Mesenchymal stem cell (in vitro differentiated cells and primary cell): ENCODE data around the gene CAVIN4.

Experiments used
- DNase-seq: peaks from one replicate; pipeline ENCODE4 v3.0.0-alpha.2; 2013
- H2AFZ ChIP-seq: one replicate; pipeline ENCODE4 v1.6.1; 2013; ENCODE audit warnings: low read depth, mild to moderate bottlenecking, control low read depth, inconsistent platforms, low read length, moderate library complexity
- H2AK5ac ChIP-seq: 2 replicates; pipeline ENCODE4 v1.6.1; 2013; ENCODE audit warnings: low read length, moderate library complexity, mild to moderate bottlenecking, inconsistent platforms; ENCODE audit not compliant: severe bottlenecking
- H2BK120ac ChIP-seq: one replicate; pipeline ENCODE4 v1.6.1; 2013; ENCODE audit warnings: low read depth, mild to moderate bottlenecking, inconsistent platforms, low read length, moderate library complexity
- H2BK12ac ChIP-seq, 2 experiments: one replicate each; pipeline ENCODE4 v1.6.1; 2013; ENCODE audit warnings: inconsistent platforms in 2 of 2, low read length in 2 of 2, mild to moderate bottlenecking in 2 of 2, moderate library complexity in 2 of 2, control low read depth in 1 of 2
- H2BK15ac ChIP-seq: one replicate; pipeline ENCODE4 v1.6.1; 2013; ENCODE audit warnings: mild to moderate bottlenecking, low read depth, inconsistent platforms; ENCODE audit not compliant: poor library complexity, severe bottlenecking
- H2BK5ac ChIP-seq: 2 replicates; pipeline ENCODE4 v1.6.1; 2013; ENCODE audit warnings: low read depth, mild to moderate bottlenecking, low read length, control low read depth, inconsistent platforms; ENCODE audit not compliant: poor library complexity, severe bottlenecking
- H3K14ac ChIP-seq, 2 experiments: one replicate each; pipeline ENCODE4 v1.6.1; 2013; ENCODE audit warnings: inconsistent platforms in 2 of 2, low read length in 2 of 2, control low read depth in 1 of 2, mild to moderate bottlenecking in 1 of 2, moderate library complexity in 1 of 2
- H3K18ac ChIP-seq, 2 experiments: one replicate each; pipeline ENCODE4 v1.6.1; 2013; ENCODE audit warnings: inconsistent platforms in 2 of 2, low read length in 2 of 2, control low read depth in 1 of 2, low read depth in 1 of 2, mild to moderate bottlenecking in 1 of 2
- H3K23ac ChIP-seq, 2 experiments: one replicate each; pipeline ENCODE4 v1.6.1; 2013; ENCODE audit warnings: inconsistent platforms in 2 of 2, low read length in 2 of 2, mild to moderate bottlenecking in 2 of 2, moderate library complexity in 2 of 2, control low read depth in 1 of 2
- H3K27ac ChIP-seq: 2 replicates; pipeline ENCODE4 v1.5.1; 2013; ENCODE audit warnings: mild to moderate bottlenecking, moderate library complexity, low read length, control low read depth, inconsistent platforms; ENCODE audit not compliant: poor library complexity, severe bottlenecking
- H3K27me3 ChIP-seq, 2 experiments: 2 replicates each; pipeline versions ENCODE4 v1.6.1 to v1.7.0; 2013; ENCODE audit warnings: low read length in 2 of 2, mild to moderate bottlenecking in 2 of 2, moderate library complexity in 2 of 2, control low read depth in 1 of 2, inconsistent platforms in 1 of 2; ENCODE audit not compliant: control insufficient read depth in 1 of 2, insufficient read depth in 1 of 2
- H3K36me3 ChIP-seq, 2 experiments: 2 replicates each; pipeline versions ENCODE4 v1.6.1 to v1.7.0; 2013; ENCODE audit warnings: low read length in 2 of 2, control low read depth in 1 of 2, inconsistent platforms in 1 of 2, low read depth in 1 of 2, mild to moderate bottlenecking in 1 of 2; ENCODE audit not compliant: insufficient read depth in 2 of 2, control insufficient read depth in 1 of 2
- H3K4ac ChIP-seq, 2 experiments: one replicate each; pipeline ENCODE4 v1.6.1; 2013; ENCODE audit warnings: inconsistent platforms in 2 of 2, low read length in 2 of 2, mild to moderate bottlenecking in 2 of 2, moderate library complexity in 2 of 2, control low read depth in 1 of 2, low read depth in 1 of 2
- H3K4me1 ChIP-seq: 2 replicates; pipeline ENCODE4 v1.6.1; 2013; ENCODE audit warnings: low read depth, low read length, control low read depth; ENCODE audit not compliant: control insufficient read depth, insufficient read depth
- H3K4me2 ChIP-seq: 2 replicates; pipeline ENCODE4 v1.6.1; 2013; ENCODE audit warnings: low read length, mild to moderate bottlenecking, inconsistent platforms; ENCODE audit not compliant: poor library complexity, severe bottlenecking
- H3K4me3 ChIP-seq, 2 experiments: 2 replicates each; pipeline versions ENCODE4 v1.5.1 to v1.7.0; 2013; ENCODE audit warnings: low read length in 2 of 2, mild to moderate bottlenecking in 2 of 2, control low read depth in 1 of 2, low read depth in 1 of 2; ENCODE audit not compliant: insufficient read depth in 1 of 2
- H3K79me1 ChIP-seq: replicated peaks from 2 replicates; pipeline ENCODE4 v1.6.1; 2013; ENCODE audit warnings: mild to moderate bottlenecking, control low read depth, low read length, inconsistent platforms; ENCODE audit not compliant: poor library complexity, severe bottlenecking
- H3K9ac ChIP-seq: 2 replicates; pipeline ENCODE4 v1.7.0; 2013; ENCODE audit warnings: mild to moderate bottlenecking, low read length, moderate library complexity
- H3K9me3 ChIP-seq: 2 replicates; pipeline ENCODE4 v1.7.0; 2013; ENCODE audit warnings: mild to moderate bottlenecking, low read length; ENCODE audit not compliant: control insufficient read depth
- H4K8ac ChIP-seq: one replicate; pipeline ENCODE4 v1.6.1; 2013; ENCODE audit warnings: inconsistent platforms, mild to moderate bottlenecking, low read length, moderate library complexity
- H4K91ac ChIP-seq: one replicate; pipeline ENCODE4 v1.6.1; 2013; ENCODE audit warnings: mild to moderate bottlenecking, low read length, inconsistent platforms
- WGBS: methylation state at CpG from one replicate; pipeline ENCODE4 v1.1.7; 2013; ENCODE audit warnings: mixed read lengths; 5-methylcytosine and 5-hydroxymethylcytosine counted together

The CAVIN4 gene

DNA sequence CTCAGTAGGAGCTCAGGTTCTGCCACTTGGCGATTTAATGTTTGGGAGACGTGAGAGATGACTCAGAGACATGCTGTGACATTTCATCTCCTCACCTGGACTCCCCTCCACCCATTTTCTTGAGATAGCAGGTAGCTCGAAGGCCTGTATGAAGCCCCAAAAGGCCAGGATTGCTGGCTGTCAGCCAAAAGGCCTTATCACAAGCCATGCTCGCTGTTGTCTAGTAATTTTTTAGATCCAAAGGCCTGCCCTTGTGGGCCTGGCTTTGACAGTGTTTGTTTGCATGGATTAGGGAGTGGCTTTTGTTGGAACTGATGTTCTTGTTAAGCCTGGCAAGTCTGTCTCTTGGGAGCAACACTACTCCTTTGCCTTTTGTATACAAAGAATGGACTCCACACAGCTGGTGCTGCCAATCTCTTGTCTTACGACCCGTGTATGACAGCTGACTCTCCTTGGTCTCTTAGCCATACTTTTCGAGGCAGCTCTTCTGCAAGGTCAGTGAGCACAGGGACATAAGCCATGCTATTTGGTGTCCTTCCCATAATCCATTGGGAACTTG is 22.7 kb downstream of the CAVIN4 start:
- Histone ChIP-seq H2BK15ac (no peak overlapping the region), H3K9ac (no peak overlapping the region), H3K27ac (no peak overlapping the region), H2BK5ac (no peak overlapping the region), H2BK12ac (no peak overlapping the region), H3K23ac (no peak overlapping the region), H3K18ac (no peak overlapping the region), H2AK5ac (no peak overlapping the region), H3K9me3 (no peaks in the 10 kb centered on the region), H3K14ac (no peak overlapping the region), H3K27me3 (peaks cover 0 to 9% of the 10 kb centered on the region in 2 experiments), H3K4me2 (no peak overlapping the region), H2AFZ (no peak overlapping the region), H3K4ac (no peak overlapping the region), H3K4me3 (no peak overlapping the region), H3K36me3 (no peaks in the 10 kb centered on the region), H4K8ac (no peak overlapping the region), H3K79me1 (no peaks in the 10 kb centered on the region), H2BK120ac (no peak overlapping the region), H4K91ac (no peak overlapping the region), H3K4me1 (peaks cover 3% of the 10 kb centered on the region)
- no peak for DNase-seq
- WGBS = 79% methylated on average over 7 of the region's 7 CpGs

DNA sequence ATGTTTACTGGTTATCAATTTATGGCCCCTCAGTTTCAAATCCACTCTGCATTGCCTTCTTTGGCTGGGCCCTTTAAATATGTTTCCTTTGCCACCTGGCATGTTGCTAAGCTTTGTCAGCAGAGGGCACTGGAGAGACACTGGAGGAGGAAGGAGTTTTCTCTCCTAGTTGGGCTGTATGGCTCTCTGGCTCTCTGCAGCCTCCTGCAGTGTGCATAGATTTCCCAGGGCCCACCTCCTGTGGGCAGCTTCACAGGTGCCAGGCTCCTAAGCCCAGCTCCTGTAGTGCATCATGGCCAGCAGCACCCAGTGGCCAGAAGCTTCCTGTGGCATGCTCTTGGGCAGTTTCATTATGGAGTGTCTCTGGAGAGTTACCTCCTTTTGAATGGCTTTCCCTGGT is 23.3 kb downstream of the CAVIN4 start:
- no peak overlapping the region for H3K18ac ChIP-seq
- H3K79me1 ChIP-seq = no peaks in the 10 kb centered on the region
- H2AFZ ChIP-seq = no peak overlapping the region
- no peak overlapping the region for H3K4me3 ChIP-seq
- H3K23ac ChIP-seq = no peak overlapping the region
- H2AK5ac ChIP-seq = no peak overlapping the region
- no peak overlapping the region for H2BK12ac ChIP-seq
- no peak overlapping the region for H3K27ac ChIP-seq
- H2BK15ac ChIP-seq = no peak overlapping the region
- peaks cover 3% of the 10 kb centered on the region for H3K4me1 ChIP-seq
- peaks cover 0 to 9% of the 10 kb centered on the region in 2 experiments for H3K27me3 ChIP-seq
- no peak overlapping the region for H3K9ac ChIP-seq
- no peak overlapping the region for H4K91ac ChIP-seq
- H2BK5ac ChIP-seq = no peak overlapping the region
- H3K4me2 ChIP-seq = no peak overlapping the region
- H3K14ac ChIP-seq = no peak overlapping the region
- no peak overlapping the region for H3K4ac ChIP-seq
- H2BK120ac ChIP-seq = no peak overlapping the region
- no peaks in the 10 kb centered on the region for H3K9me3 ChIP-seq
- DNase-seq = peak; percentile 67
- H4K8ac ChIP-seq = no peak overlapping the region
- no peaks in the 10 kb centered on the region for H3K36me3 ChIP-seq

- H2BK12ac ChIP-seq = no peak overlapping the region
- no peaks in the 10 kb centered on the region for H3K79me1 ChIP-seq
- no peak overlapping the region for H4K91ac ChIP-seq
- no peak overlapping the region for H2BK120ac ChIP-seq
- H3K18ac ChIP-seq = no peak overlapping the region
- no peak overlapping the region for H3K27ac ChIP-seq
- H3K27me3 ChIP-seq = peaks cover under 1 to 1% of the 10 kb centered on the region in 2 experiments
- no peak overlapping the region for H2AFZ ChIP-seq
- WGBS = no CpG with 5 or more reads among the region's 2 CpGs
- H3K4me3 ChIP-seq = no peak overlapping the region
- H4K8ac ChIP-seq = no peak overlapping the region
- no peaks in the 10 kb centered on the region for H3K36me3 ChIP-seq
- H3K14ac ChIP-seq = no peak overlapping the region
- no peaks in the 10 kb centered on the region for H3K9me3 ChIP-seq
- H3K9ac ChIP-seq = no peak overlapping the region
- H3K4ac ChIP-seq = no peak overlapping the region
- H2BK15ac ChIP-seq = no peak overlapping the region
- peak; percentile 60 for DNase-seq
- no peak overlapping the region for H2AK5ac ChIP-seq
- no peak overlapping the region for H2BK5ac ChIP-seq
- no peak overlapping the region for H3K4me2 ChIP-seq
- H3K4me1 ChIP-seq = peaks cover 3% of the 10 kb centered on the region
- no peak overlapping the region for H3K23ac ChIP-seq
Measured at GRCh38 chr9:100602342-100602801, 24.5 kb downstream of the CAVIN4 start.

GRCh38 chr9:100605405-100605804 is 27.5 kb downstream of the CAVIN4 start:
- H2BK120ac ChIP-seq = no peak overlapping the region
- H3K4ac ChIP-seq = no peak overlapping the region
- H2BK12ac ChIP-seq = no peak overlapping the region
- H3K4me2 ChIP-seq = no peak overlapping the region
- DNase-seq = no peak
- H3K4me1 ChIP-seq = peaks cover 2% of the 10 kb centered on the region
- H2BK15ac ChIP-seq = no peak overlapping the region
- no peak overlapping the region for H3K18ac ChIP-seq
- WGBS = 76% methylated on average over 1 of the region's 1 CpG
- H2AK5ac ChIP-seq = no peak overlapping the region
- no peak overlapping the region for H2BK5ac ChIP-seq
- peaks cover 5% of the 10 kb centered on the region for H3K9me3 ChIP-seq
- no peak overlapping the region for H2AFZ ChIP-seq
- H3K9ac ChIP-seq = no peak overlapping the region
- H4K8ac ChIP-seq = no peak overlapping the region
- peaks cover 0 to 5% of the 10 kb centered on the region in 2 experiments for H3K27me3 ChIP-seq
- no peak overlapping the region for H4K91ac ChIP-seq
- H3K79me1 ChIP-seq = no peaks in the 10 kb centered on the region
- H3K27ac ChIP-seq = no peak overlapping the region
- H3K4me3 ChIP-seq = no peak overlapping the region
- H3K23ac ChIP-seq = no peak overlapping the region
- no peaks in the 10 kb centered on the region for H3K36me3 ChIP-seq
- H3K14ac ChIP-seq = no peak overlapping the region
